ENCODE results near the gene CPEB2. TPM values are rescaled to one million over a fixed set of nuclear protein-coding genes. Genes with fewer than 3 reads are reported as not detected.

CPEB2 gene
- total and polyA plus RNA-seq, 10 of the 15 experiments (the other 5 are each of a cell fraction or from before 2014, with no cell fraction given) = 0.73 to 8.3 (median 3.7) TPM

DNA sequence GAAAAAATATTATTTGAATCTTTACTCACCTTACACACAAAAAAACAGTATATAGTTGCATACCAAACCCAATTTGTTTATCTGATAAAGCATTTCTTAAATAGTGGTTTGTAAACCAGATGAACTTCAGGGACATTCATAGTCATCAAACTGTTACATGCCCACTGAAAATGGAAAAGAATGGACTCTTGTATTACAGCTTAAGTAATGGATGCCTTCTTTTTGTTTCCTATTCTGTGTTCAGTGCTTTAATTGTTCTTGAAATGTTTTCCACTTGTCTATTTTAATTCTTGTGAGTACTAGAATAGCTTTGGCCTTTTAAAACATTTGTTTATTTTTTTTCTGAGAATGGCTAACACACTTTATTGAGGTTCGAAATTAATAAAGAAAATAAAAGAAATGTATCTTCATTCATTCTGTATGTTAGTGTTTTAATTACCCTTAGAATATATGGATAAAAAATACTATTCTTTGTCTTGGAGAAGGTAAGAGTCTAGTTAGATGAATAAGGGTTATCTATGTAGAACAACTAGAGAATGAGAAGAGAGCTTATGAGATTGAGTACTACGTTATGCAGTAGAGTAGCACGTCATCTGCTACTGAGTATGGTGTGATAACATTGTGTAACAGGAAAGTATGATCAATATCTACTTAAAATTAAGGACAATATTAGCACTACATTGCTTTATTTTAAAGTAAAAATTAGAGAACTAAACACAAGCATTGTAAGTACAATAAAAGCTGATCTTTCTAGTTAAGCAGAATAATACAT lies 9.9 kb downstream of the CPEB2 start:
- no peak for DNase-seq (ENCODE audit: low read depth, low spot score)
- no peak overlapping the region for H3K9ac ChIP-seq (ENCODE audit: control insufficient read depth, insufficient read depth, low read length)
- H2AFZ ChIP-seq (ENCODE audit: control insufficient read depth, low read depth, low read length) = no peak overlapping the region
- no peaks in the 10 kb centered on the region for H3K9me3 ChIP-seq (replicated peaks; ENCODE audit: control insufficient read depth, insufficient read depth, low read length)
- H3K27me3 ChIP-seq (replicated peaks in 1 of 2; ENCODE audit: control insufficient read depth in 2 of 2, insufficient read depth in 2 of 2, low read length in 1 of 2) = no peaks in the 10 kb centered on the region
- peaks cover 47% of the 10 kb centered on the region for H3K79me2 ChIP-seq (ENCODE audit: control insufficient read depth, insufficient read depth, low read length)
- no peak for FAIRE-seq
- ATAC-seq = 0 out of 3 replicates have a peak, but pooled peaks have one; percentile 12
- ChIA-PET SMC1A (ENCODE audit: uncharacterized antibody, unreplicated experiment) (interaction anchor here (0.6 to 7.9 kb wide), 6 partner anchors 9 to 1401 kb away, joined by 3 to 43 read pairs (median 4); no protein-coding TSS in a partner anchor), RAD21 (ENCODE audit: unreplicated experiment) (interaction anchor here (1.0 to 1.2 kb wide), 3 partner anchors 9 to 11 kb away, joined by 3 to 5 read pairs (median 3); no protein-coding TSS in a partner anchor), POLR2A (interaction anchor here (0.6 to 1.1 kb wide), 4 partner anchors 8 to 663 kb away, joined by 3 to 7 read pairs (median 6); no protein-coding TSS in a partner anchor), CTCF (interaction anchor here (1.2 to 1.5 kb wide), 2 partner anchors 9 to 184 kb away, joined by 3 to 5 read pairs; no protein-coding TSS in a partner anchor)
- 98% methylated on average over 3 of the region's 3 CpGs for WGBS (ENCODE audit: insufficient coverage, insufficient replicate concordance, low lambda C conversion rate, missing lambda C conversion rate)
- H3K4me1 ChIP-seq (ENCODE audit: control insufficient read depth, insufficient read depth, low read length) = peaks cover 3% of the 10 kb centered on the region
- in situ Hi-C loops (cut with MboI) = loop anchor here (25.0 kb wide), 1 partner anchor 850 kb away; no protein-coding TSS in a partner anchor
- H3K4me3 ChIP-seq = no peak overlapping the region
- intact Hi-C loops (cut with micrococcal nuclease; ENCODE audit: unreplicated experiment) = no loop called here
- no TSS peak for BruUV-seq (replicated peaks)
- no peaks in the 10 kb centered on the region for H4K20me1 ChIP-seq (ENCODE audit: control insufficient read depth, insufficient read depth)
- no peak overlapping the region for H3K4me2 ChIP-seq (ENCODE audit: control insufficient read depth, insufficient read depth)
- no peak overlapping the region for H3K27ac ChIP-seq (ENCODE audit: control insufficient read depth, insufficient read depth)
- H3K36me3 ChIP-seq (ENCODE audit: control insufficient read depth in 2 of 2, insufficient read depth in 2 of 2, low read length in 1 of 2) = peaks cover 0 to 11% of the 10 kb centered on the region in 2 experiments; a peak in 1 of 4 replicates
- TF ChIP-seq, protein P1, sequence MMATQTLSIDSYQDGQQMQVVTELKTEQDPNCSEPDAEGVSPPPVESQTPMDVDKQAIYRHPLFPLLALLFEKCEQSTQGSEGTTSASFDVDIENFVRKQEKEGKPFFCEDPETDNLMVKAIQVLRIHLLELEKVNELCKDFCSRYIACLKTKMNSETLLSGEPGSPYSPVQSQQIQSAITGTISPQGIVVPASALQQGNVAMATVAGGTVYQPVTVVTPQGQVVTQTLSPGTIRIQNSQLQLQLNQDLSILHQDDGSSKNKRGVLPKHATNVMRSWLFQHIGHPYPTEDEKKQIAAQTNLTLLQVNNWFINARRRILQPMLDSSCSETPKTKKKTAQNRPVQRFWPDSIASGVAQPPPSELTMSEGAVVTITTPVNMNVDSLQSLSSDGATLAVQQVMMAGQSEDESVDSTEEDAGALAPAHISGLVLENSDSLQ (IDR thresholded peaks at IDR 0.05) = no peak
- TF ChIP-seq POLR2AphosphoS5 (IDR thresholded peaks at IDR 0.05; ENCODE audit: low read length) (no peak), IKZF1 (conservative IDR thresholded peaks at IDR 0.05) (no peak), NRF1 (conservative IDR thresholded peaks at IDR 0.05; ENCODE audit: low read depth, low read length) (no peak), WRNIP1 (IDR thresholded peaks at IDR 0.05; ENCODE audit: borderline replicate concordance, low read depth, low read length) (no peak)
- TF ChIP-seq, protein P2, sequence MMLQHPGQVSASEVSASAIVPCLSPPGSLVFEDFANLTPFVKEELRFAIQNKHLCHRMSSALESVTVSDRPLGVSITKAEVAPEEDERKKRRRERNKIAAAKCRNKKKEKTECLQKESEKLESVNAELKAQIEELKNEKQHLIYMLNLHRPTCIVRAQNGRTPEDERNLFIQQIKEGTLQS (IDR thresholded peaks at IDR 0.05; ENCODE audit: borderline replicate concordance, extremely low read depth, low read depth, low read length) = no peak
- TF ChIP-seq, protein P3, sequence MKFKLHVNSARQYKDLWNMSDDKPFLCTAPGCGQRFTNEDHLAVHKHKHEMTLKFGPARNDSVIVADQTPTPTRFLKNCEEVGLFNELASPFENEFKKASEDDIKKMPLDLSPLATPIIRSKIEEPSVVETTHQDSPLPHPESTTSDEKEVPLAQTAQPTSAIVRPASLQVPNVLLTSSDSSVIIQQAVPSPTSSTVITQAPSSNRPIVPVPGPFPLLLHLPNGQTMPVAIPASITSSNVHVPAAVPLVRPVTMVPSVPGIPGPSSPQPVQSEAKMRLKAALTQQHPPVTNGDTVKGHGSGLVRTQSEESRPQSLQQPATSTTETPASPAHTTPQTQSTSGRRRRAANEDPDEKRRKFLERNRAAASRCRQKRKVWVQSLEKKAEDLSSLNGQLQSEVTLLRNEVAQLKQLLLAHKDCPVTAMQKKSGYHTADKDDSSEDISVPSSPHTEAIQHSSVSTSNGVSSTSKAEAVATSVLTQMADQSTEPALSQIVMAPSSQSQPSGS (IDR thresholded peaks at IDR 0.05; ENCODE audit: low read length) = no peak
- TF ChIP-seq, protein P4, sequence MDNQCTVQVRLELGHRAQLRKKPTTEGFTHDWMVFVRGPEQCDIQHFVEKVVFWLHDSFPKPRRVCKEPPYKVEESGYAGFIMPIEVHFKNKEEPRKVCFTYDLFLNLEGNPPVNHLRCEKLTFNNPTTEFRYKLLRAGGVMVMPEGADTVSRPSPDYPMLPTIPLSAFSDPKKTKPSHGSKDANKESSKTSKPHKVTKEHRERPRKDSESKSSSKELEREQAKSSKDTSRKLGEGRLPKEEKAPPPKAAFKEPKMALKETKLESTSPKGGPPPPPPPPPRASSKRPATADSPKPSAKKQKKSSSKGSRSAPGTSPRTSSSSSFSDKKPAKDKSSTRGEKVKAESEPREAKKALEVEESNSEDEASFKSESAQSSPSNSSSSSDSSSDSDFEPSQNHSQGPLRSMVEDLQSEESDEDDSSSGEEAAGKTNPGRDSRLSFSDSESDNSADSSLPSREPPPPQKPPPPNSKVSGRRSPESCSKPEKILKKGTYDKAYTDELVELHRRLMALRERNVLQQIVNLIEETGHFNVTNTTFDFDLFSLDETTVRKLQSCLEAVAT (IDR thresholded peaks at IDR 0.05) = no peak
- TF ChIP-seq, protein P5, sequence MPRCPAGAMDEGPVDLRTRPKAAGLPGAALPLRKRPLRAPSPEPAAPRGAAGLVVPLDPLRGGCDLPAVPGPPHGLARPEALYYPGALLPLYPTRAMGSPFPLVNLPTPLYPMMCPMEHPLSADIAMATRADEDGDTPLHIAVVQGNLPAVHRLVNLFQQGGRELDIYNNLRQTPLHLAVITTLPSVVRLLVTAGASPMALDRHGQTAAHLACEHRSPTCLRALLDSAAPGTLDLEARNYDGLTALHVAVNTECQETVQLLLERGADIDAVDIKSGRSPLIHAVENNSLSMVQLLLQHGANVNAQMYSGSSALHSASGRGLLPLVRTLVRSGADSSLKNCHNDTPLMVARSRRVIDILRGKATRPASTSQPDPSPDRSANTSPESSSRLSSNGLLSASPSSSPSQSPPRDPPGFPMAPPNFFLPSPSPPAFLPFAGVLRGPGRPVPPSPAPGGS (IDR thresholded peaks at IDR 0.05; ENCODE audit: borderline replicate concordance, insufficient read depth, low read depth, low read length, poor library complexity, severe bottlenecking) = no peak
- TF ChIP-seq, protein P6, sequence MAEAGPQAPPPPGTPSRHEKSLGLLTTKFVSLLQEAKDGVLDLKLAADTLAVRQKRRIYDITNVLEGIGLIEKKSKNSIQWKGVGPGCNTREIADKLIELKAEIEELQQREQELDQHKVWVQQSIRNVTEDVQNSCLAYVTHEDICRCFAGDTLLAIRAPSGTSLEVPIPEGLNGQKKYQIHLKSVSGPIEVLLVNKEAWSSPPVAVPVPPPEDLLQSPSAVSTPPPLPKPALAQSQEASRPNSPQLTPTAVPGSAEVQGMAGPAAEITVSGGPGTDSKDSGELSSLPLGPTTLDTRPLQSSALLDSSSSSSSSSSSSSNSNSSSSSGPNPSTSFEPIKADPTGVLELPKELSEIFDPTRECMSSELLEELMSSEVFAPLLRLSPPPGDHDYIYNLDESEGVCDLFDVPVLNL (IDR thresholded peaks at IDR 0.05; ENCODE audit: low read depth, low read length) = no peak
- TF ChIP-seq, protein P7, sequence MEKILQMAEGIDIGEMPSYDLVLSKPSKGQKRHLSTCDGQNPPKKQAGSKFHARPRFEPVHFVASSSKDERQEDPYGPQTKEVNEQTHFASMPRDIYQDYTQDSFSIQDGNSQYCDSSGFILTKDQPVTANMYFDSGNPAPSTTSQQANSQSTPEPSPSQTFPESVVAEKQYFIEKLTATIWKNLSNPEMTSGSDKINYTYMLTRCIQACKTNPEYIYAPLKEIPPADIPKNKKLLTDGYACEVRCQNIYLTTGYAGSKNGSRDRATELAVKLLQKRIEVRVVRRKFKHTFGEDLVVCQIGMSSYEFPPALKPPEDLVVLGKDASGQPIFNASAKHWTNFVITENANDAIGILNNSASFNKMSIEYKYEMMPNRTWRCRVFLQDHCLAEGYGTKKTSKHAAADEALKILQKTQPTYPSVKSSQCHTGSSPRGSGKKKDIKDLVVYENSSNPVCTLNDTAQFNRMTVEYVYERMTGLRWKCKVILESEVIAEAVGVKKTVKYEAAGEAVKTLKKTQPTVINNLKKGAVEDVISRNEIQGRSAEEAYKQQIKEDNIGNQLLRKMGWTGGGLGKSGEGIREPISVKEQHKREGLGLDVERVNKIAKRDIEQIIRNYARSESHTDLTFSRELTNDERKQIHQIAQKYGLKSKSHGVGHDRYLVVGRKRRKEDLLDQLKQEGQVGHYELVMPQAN (conservative IDR thresholded peaks at IDR 0.05) = no peak

Measured in GM12878 (cell line).